HG03565 (cell line): ENCODE results near the gene CBFA2T2.
"Not testable (repeated sequence)": the region's sequence is repeated elsewhere in the genome, so short reads cannot be mapped to it uniquely, and the experiment has no call there.

Source experiments
- ATAC-seq: cut with Tn5 transposase; IDR thresholded peaks from one replicate; pipeline ENCODE4 v1.9.1; 2021; ENCODE audit warnings: mild to moderate bottlenecking, moderate library complexity; ENCODE audit not compliant: unreplicated experiment

Gene CBFA2T2

GRCh38 chr20:33569802-33570391 is 80.0 kb downstream of the CBFA2T2 start:
- ATAC-seq, result no peak

GRCh38 chr20:33570743-33571142 is 80.8 kb downstream of the CBFA2T2 start:
- ATAC-seq, result no peak

- ATAC-seq, result not testable (repeated sequence)
Observed at GRCh38 chr20:33573268-33573667, 83.4 kb downstream of the CBFA2T2 start.

- ATAC-seq, result no peak
Observed at GRCh38 chr20:33575282-33575681, 85.4 kb downstream of the CBFA2T2 start.

GRCh38 chr20:33576432-33577125 is 86.7 kb downstream of the CBFA2T2 start:
- no peak for ATAC-seq

- ATAC-seq, result no peak
Observed at GRCh38 chr20:33578510-33578909, 88.6 kb downstream of the CBFA2T2 start.

- no peak for ATAC-seq
Observed at GRCh38 chr20:33583143-33583542, 93.2 kb downstream of the CBFA2T2 start.

- no peak for ATAC-seq
Observed at GRCh38 chr20:33584976-33585375, 95.1 kb downstream of the CBFA2T2 start.

GRCh38 chr20:33585413-33585812 is 95.5 kb downstream of the CBFA2T2 start:
- no peak for ATAC-seq

- ATAC-seq, result no peak
Observed at GRCh38 chr20:33589059-33589458, 99.2 kb downstream of the CBFA2T2 start.

- ATAC-seq, result not testable (repeated sequence)
Observed at GRCh38 chr20:33591901-33592300, 102.0 kb downstream of the CBFA2T2 start.

GRCh38 chr20:33594743-33595142 is 104.8 kb downstream of the CBFA2T2 start:
- ATAC-seq, result no peak

- no peak for ATAC-seq
Observed at GRCh38 chr20:33600414-33600813, 110.5 kb downstream of the CBFA2T2 start.

- ATAC-seq, result no peak
Observed at GRCh38 chr20:33600981-33601380, 111.1 kb downstream of the CBFA2T2 start.

GRCh38 chr20:33601861-33602260 is 112.0 kb downstream of the CBFA2T2 start:
- ATAC-seq, result no peak

- peak; percentile 34 for ATAC-seq
Observed at GRCh38 chr20:33602826-33603590, 113.1 kb downstream of the CBFA2T2 start.

GRCh38 chr20:33604084-33604990 is 114.4 kb downstream of the CBFA2T2 start:
- no peak for ATAC-seq

- no peak for ATAC-seq
Observed at GRCh38 chr20:33604991-33605370, 115.1 kb downstream of the CBFA2T2 start.

GRCh38 chr20:33606118-33606771 is 116.3 kb downstream of the CBFA2T2 start:
- peak; percentile 50 for ATAC-seq

- ATAC-seq, result no peak
Observed at GRCh38 chr20:33609504-33609903, 119.6 kb downstream of the CBFA2T2 start.
